Measurements from ENCODE around the gene F2.

GRCh38 chr11:46769636-46770221 lies 50.7 kb downstream of the F2 start:
- no peak for TF ChIP-seq CTCF (IDR thresholded peaks at IDR 0.05)
- no peak for TF ChIP-seq POLR2A (IDR thresholded peaks at IDR 0.05)
